ENCODE measurements around the gene ARRB1. TPM values are rescaled to one million over a fixed set of nuclear protein-coding genes. Genes with fewer than 3 reads are reported as not detected.

ARRB1 gene
- total and polyA plus RNA-seq, 2 of the 13 experiments (the other 11 are each of a cell fraction or from before 2014, with no cell fraction given): 22.5 to 35.7 TPM

- H3K79me2 ChIP-seq (ENCODE audit: insufficient read depth, low read length): peaks cover 71% of the 10 kb centered on the region
- H3K36me3 ChIP-seq (replicated peaks in 1 of 2; ENCODE audit: control insufficient read depth in 1 of 2, insufficient read depth in 2 of 2, low read length in 2 of 2): peaks cover 0 to 2% of the 10 kb centered on the region in 2 experiments; a peak in 3 of 5 replicates
- no peak overlapping the region for H2AFZ ChIP-seq (ENCODE audit: low read length)
- FAIRE-seq (peak; percentile 93), DNase-seq (ENCODE audit: low spot score) (peak; percentile 95), ATAC-seq (peak; percentile 69)
- ChIA-PET CTCF (ENCODE audit: low intra/inter-chr PET ratio, low total read pairs) (no interaction called here), POLR2A (interaction anchor here (0.6 to 1.9 kb wide), 6 partner anchors 9 to 503 kb away, joined by 3 to 15 read pairs (median 3); partner anchors contain the start of gene KLHL35)
- WGBS (ENCODE audit: low lambda C conversion rate): 28% methylated on average over 12 of the region's 12 CpGs
- in situ Hi-C loops (cut with HindIII; ENCODE audit: extremely low pct_ligation_motif_present, low pct_unique_long_range_greater_than_20kb) (no loop called here), intact Hi-C loops (cut with micrococcal nuclease; ENCODE audit: unreplicated experiment) (loop anchor here (5.0 kb wide), 1 partner anchor 39 kb away; no protein-coding TSS in a partner anchor)
- BruUV-seq (replicated peaks): no TSS peak
- H3K27ac ChIP-seq (ENCODE audit: extremely low read length, insufficient read depth, low read length): peak overlapping the region; percentile 28
- peaks cover 82% of the 10 kb centered on the region for H4K20me1 ChIP-seq (ENCODE audit: insufficient read depth, low read length)
- H3K9ac ChIP-seq (ENCODE audit: insufficient read depth, low read depth, low read length): no peak overlapping the region; the same call in 1 of the 2 replicates
- H3K4me1 ChIP-seq (ENCODE audit: insufficient read depth, low read length): peaks cover 100% of the 10 kb centered on the region
- H3K27me3 ChIP-seq (ENCODE audit: control insufficient read depth in 1 of 2, insufficient read depth in 2 of 2, low read length in 2 of 2): no peaks in the 10 kb centered on the region
- no peaks in the 10 kb centered on the region for H3K9me3 ChIP-seq (ENCODE audit: low read length)
- peak overlapping the region; percentile 45 for H3K4me2 ChIP-seq (ENCODE audit: low read depth, low read length)
- H3K4me3 ChIP-seq (replicated peaks in 1 of 3; ENCODE audit: insufficient read depth in 1 of 3, low read depth in 2 of 3, low read length in 3 of 3): no peak overlapping the region
- TF ChIP-seq MZF1 (CRISPR knock-in tag; IDR thresholded peaks at IDR 0.05; ENCODE audit: borderline replicate concordance): no peak
- TF ChIP-seq ZNF383 (CRISPR knock-in tag; IDR thresholded peaks at IDR 0.05; ENCODE audit: borderline replicate concordance): no peak
- no peak for TF ChIP-seq ZBTB2 (CRISPR knock-in tag; IDR thresholded peaks at IDR 0.05; ENCODE audit: low read depth)
- no peak for TF ChIP-seq HIVEP1 (CRISPR knock-in tag; IDR thresholded peaks at IDR 0.05)
- no peak for TF ChIP-seq TFDP1 (CRISPR knock-in tag; IDR thresholded peaks at IDR 0.05; ENCODE audit: borderline replicate concordance)
- 0 out of 2 replicates have a peak, but pooled peaks have one; percentile 27 for TF ChIP-seq IKZF5 (CRISPR knock-in tag; IDR thresholded peaks at IDR 0.05)
- no peak for TF ChIP-seq ZFP82 (CRISPR knock-in tag; IDR thresholded peaks at IDR 0.05; ENCODE audit: borderline replicate concordance)
- peak; percentile 70 for TF ChIP-seq RXRB (CRISPR knock-in tag; IDR thresholded peaks at IDR 0.05; ENCODE audit: borderline replicate concordance)
- TF ChIP-seq SKI (IDR thresholded peaks at IDR 0.05; ENCODE audit: partially characterized antibody): peak; percentile 9
- TF ChIP-seq FOXJ3 (CRISPR knock-in tag; IDR thresholded peaks at IDR 0.05; ENCODE audit: borderline replicate concordance): no peak; the same call in 1 of the 2 replicates
- no peak for TF ChIP-seq E2F5 (CRISPR knock-in tag; conservative IDR thresholded peaks at IDR 0.05)
- no peak for TF ChIP-seq ZNF839 (CRISPR knock-in tag; IDR thresholded peaks at IDR 0.05; ENCODE audit: borderline replicate concordance)
- no peak for TF ChIP-seq ARID2 (CRISPR knock-in tag; IDR thresholded peaks at IDR 0.05; ENCODE audit: borderline replicate concordance)
- TF ChIP-seq SMC3 (IDR thresholded peaks at IDR 0.05; ENCODE audit: low read length): no peak
- no peak for TF ChIP-seq DMAP1 (CRISPR knock-in tag; IDR thresholded peaks at IDR 0.05)
- TF ChIP-seq ZBTB1 (CRISPR knock-in tag; IDR thresholded peaks at IDR 0.05; ENCODE audit: borderline replicate concordance): no peak
- TF ChIP-seq MAFG (CRISPR knock-in tag; IDR thresholded peaks at IDR 0.05): no peak
- TF ChIP-seq ZNF557 (CRISPR knock-in tag; IDR thresholded peaks at IDR 0.05): no peak
- peak; percentile 62; the same call in 1 of the 2 replicates for TF ChIP-seq JUND (CRISPR knock-in tag; IDR thresholded peaks at IDR 0.05)
- TF ChIP-seq BRCA1 (CRISPR knock-in tag; IDR thresholded peaks at IDR 0.05): no peak
These were observed 8.2 kb downstream of the ARRB1 start for GRCh38 chr11:75342966-75343870.
